Breast epithelium (tissue), 3 donors: Measurements from ENCODE around the gene MTX3.

Experiments used
- CTCF ChIP-seq, 3 donors: fragments of 450-650 bp; IDR thresholded peaks; one replicate each; pipeline ENCODE4 v1.5.1; 2016 to 2017; ENCODE audit warnings: antibody characterized with exemption in 3 of 3, mild to moderate bottlenecking in 3 of 3, moderate library complexity in 3 of 3
- POLR2AphosphoS5 ChIP-seq, 3 donors: sonication (generic); formaldehyde crosslinking; IDR thresholded peaks; one replicate each; pipeline ENCODE4 v1.6.1; 2017; ENCODE audit warnings: antibody characterized with exemption in 3 of 3

- TF ChIP-seq CTCF (IDR thresholded peaks at IDR 0.05) (no peak), POLR2AphosphoS5 (IDR thresholded peaks at IDR 0.05) (no peak)
These were observed 6.7 kb downstream of the MTX3 start for GRCh38 chr5:79984363-79984762.
